GM21737 (cell line): Measurements from ENCODE around the gene METTL16.
"Not testable (repeated sequence)": the region's sequence is repeated elsewhere in the genome, so short reads cannot be mapped to it uniquely, and the experiment has no call there.

Experiments
- ATAC-seq: cut with Tn5 transposase; IDR thresholded peaks from one replicate; pipeline ENCODE4 v1.9.1; 2021; ENCODE audit warnings: mild to moderate bottlenecking, moderate library complexity; ENCODE audit not compliant: unreplicated experiment

The METTL16 gene

DNA sequence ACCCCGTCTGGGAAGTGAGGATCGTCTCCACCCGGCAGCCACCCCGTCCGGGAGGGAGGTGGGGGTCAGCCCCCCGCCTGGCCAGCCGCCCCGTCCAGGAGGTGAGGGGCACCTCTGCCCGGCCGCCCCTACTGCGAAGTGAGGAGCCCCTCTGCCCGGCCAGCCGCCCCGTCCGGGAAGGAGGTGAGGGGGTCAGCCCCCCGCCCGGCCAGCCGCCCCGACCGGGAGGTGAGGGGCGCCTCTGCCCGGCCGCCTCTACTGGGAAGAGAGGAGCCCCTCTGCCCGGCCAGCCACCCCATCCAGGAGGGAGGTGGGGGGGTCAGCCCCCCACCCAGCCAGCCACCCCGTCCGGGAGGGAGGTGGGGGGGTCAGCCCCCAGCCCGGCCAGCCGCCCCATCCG, 4.7 kb downstream of the METTL16 start:
- not testable (repeated sequence) for ATAC-seq

DNA sequence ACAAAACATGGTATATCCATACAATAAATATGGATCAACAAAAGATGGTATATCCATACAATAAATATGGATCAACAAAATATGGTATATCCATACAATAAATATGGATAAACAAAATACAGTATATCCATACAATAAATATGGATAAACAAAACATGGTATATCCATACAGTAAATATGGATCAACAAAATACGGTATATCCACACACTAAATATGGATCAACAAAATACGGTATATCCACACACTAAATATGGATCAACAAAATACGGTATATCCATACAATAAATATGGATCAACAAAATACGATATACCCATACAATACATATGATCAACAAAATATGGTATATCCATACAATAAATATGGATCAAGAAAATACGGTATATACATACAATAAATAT, 8.1 kb downstream of the METTL16 start:
- no peak for ATAC-seq

DNA sequence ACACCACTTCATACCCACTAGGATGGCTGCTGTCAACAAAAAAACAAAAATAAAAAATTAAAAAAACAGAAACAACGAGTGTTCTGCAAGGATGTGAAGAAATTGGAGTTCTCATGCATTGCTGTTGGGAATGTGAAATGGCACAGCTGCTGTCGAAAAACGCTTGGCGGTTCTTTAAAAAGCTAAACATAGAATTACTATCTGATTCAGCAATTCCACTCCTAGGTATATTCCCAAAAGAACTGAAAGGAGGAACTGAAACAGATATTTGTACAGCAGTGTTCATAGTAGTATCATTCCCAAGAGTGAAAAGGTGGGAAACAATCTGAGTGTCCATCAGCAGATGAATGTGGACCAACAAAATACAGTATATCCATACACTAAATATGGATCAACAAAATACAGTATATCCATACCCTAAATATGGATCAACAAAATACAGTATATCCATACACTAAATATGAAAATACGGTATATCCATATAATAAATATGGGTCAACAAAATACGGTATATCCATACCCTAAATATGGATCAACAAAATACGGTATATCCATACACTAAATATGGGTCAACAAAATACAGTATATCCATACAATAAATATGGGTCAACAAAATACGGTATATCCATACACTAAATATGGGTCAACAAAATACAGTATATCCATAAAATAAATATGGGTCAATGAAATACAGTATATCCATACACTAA, 8.7 kb downstream of the METTL16 start:
- ATAC-seq: no peak

DNA sequence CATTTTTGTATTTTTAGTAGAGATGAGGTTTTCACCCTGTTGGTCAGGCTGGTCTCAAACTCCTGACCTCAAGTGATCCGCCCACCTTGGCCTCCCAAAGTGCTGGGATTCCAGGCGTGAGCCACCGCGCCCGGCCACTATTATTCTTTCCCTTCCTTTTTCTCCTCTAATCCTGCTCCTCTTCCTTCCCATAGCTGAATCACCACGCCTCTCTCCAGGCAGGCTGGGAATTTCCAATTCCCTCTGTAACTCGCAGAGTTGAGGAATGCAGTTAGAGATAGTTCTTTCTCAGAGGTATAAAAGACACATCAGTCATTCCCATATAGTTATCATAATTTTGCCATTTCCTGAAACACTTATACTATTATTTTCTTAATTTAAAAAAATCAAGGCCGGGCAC, 11.2 kb downstream of the METTL16 start:
- ATAC-seq: no peak

DNA sequence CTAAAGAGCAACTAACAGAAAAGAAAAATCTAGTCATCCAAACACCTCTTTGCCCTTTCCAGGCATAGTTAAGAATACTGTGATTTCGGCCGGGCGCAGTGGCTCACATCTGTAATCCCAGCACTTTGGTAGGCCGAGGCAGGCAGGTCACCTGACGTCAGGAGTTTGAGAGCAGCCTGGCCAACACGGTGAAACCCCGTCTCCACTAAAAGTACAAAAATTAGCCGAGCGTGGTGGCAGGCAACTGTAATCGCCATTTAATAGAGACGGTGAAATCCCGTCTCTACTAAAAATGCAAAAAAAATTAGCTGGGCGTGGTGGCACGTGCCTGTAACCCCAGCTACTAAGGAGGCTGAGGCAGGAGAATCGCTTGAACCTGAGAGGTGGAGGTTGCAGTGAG, 22.4 kb downstream of the METTL16 start:
- not testable (repeated sequence) for ATAC-seq

DNA sequence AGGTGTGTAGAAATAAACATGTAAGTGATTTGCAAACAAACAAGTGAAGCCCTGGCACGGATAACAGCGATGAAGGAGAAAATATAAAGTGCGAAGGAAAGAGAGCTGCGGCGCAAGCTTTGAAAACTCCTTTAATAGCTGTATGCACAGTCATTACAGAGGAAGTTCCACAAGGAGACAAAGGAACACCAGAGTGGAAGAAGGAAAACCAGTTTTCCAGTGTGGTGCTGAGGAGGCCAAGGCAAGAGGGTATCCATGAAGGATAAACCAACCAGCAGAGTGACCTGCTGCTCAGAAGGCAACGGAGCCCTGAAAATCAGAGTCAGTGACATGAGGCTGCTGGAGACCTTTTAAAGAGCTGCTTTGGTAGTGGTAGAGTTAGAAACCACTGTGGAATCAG, 24.4 kb downstream of the METTL16 start:
- ATAC-seq: no peak

DNA sequence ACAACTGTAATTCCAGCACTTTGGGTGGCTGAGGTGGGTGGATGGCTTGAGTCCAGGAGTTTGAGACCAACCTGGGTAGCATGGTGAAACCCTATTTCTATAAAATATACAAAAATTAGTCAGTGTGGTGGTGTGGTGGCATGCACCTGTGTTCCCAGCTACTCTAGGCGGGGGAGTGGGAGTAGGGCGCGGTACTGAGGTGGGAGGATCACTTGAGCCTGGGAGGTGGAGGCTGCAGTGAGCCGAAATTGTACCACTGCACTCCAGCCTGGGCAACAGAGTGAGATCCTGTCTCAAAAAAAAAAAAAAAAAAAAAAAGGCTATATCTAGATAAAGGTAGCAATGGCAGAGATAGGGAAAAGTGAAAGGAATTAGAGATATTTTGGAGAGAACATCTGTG, 25.0 kb downstream of the METTL16 start:
- ATAC-seq: not testable (repeated sequence)

DNA sequence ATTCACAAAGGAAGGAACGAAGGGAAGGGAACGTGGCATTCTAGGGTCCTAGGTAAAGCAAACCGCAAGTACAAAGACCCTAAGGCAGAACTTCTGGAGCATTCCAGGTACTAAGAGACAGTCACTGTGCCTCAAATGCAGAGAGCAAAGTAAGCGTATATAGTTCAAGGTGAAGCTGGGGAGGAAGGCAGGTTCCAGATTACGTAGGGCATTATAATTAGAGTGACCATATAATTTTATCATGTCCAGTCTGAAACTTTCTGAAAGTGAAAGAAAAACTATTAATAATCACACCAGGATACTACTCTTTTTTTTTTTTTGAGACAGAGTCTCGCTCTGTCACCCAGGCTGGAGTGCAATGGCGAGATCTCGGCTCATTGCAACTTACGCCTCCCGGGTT, 25.7 kb downstream of the METTL16 start:
- ATAC-seq: no peak

DNA sequence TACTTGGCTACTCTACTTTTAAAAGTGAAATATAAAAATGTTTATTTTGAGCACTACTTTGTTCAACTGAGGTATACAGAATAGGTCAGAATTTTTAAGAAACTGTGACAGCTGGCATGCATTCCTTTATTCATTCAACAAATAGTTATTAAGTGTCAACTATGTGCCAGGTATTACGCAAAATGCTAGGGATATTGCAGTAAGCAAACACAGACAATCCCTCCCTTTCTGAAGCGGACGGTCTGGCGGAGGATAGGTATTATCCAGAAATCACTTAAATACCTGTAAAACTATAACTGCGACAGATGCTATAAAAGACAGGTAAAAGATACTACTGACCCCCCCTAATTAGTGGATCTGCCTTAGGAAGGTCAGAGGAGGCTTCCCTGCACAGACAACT, 26.1 kb downstream of the METTL16 start:
- no peak for ATAC-seq

DNA sequence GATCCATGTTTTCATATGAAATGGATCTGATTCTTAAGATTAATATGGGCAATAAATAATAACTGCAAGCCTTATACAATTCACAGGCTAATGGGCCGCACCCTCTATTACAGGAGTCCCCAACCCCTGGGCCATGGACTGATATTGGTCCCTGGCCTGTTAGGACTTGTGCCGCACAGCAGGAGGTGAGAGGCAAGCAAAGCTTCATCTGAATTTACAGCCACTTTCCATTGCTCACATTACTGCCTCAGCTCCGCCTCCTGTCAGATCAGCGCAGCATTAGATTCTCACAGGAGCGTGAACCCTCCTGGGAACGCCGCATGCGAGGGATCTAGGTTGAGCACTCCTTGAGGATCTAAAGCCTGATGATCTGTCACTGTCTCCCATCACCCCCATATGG, 26.8 kb downstream of the METTL16 start:
- ATAC-seq: no peak

DNA sequence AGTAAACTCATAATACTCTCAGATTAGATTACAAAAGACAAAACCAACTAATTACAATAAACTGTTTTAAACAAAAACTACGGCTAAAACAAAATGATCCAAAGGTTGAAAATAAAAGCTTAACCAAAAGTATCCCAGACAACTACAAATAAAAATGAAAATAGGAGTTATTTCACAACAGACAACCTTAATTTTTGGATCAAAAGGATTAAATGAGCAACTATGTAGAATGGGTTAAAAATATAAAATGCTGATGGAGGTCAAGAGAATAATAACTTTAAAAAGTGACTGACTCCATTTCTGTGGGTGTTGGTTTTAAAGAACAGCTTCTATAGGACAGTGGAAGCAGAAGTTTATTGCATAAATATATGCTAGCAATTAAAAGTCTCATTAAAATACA, 28.6 kb downstream of the METTL16 start:
- no peak for ATAC-seq

DNA sequence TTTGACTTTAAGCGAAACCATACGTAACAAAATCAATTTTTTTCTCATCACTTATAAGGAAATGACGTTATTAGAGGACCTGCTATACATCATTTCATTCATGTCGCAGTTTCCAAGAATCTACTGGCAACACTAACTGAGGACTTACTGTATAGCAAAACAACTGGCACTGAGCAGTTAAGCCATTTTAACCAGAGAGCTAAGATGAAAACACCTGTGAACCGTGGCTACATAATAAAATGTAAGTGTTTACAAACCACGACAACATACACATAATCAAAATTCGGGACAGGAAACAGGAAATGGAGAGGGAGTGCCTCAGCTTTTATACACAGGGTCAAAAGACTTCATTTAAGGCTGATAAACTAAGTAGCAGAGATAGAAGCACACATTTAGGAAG, 29.5 kb downstream of the METTL16 start:
- no peak for ATAC-seq

DNA sequence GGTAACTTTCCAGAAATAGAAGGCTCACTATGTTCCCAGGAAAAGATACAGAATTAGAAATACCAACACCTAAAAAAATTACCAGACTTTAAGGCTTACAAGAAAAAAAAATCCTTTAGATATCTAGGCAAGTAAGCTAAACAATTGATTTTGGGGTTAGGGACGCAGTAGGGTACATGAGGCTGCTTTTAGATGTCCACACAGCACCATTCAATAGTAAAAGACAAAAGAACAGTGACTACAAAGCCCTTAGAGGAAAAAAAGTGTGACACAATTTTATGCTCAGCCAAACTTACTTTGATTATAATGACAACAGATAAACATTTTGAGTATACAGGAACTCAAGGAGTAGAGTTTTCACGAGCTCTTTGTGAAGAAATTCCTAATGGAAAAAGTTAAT, 29.9 kb downstream of the METTL16 start:
- ATAC-seq: no peak

DNA sequence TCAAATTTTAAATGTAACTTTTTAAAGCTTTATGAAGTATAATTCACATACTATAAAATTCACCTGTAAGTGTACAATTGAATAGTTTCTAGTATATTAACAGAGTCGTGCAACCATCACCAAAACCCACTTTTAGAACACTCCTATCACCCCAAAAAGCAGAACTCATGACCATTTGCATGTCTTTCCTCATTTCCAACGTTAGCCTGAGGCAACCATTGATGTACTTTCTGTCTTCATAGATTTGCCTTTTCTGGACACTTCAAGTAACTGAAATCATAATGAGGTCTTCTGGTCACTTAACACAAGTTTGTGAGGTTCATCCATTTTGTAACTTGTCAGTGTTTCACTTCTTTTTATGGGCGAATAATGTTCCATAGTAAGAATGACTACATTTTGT, 33.2 kb downstream of the METTL16 start:
- ATAC-seq: no peak

DNA sequence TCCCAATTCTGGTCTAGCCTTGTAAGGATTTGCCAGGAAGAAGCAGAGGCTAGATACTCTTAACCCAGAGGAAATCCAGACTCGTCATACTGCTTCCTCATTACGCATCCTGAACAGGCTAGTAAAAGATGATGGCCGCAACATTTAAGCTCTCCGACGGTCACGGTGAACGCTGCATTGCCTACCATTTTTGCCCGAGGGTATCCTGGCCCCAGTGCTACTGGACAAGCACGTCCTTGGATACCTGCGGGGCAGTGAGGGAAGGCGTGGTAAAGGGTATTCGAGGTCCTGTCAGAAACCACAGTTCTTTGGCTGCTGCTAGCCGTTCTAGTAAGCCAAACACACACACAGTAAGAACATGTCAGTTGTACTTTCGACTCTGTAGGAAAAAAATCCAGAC, 36.6 kb downstream of the METTL16 start:
- no peak for ATAC-seq

DNA sequence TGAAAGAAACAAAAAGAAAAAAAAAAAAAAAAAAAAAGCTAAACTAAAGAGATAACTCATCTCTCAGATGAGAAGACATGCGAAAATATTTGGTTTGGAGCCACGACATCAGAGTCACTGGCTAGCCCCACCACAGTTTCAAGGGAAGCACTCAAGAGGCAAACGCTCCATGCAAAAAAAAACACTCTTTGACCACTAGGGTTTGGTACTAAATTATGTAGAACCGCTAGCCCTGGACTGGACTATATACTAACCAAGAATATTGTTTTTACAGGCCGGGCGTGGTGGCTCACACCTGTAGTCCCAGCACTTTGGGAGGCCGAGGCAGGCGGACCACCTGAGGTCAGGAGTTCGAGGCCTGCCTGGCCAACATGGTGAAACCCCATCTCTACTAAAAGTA, 37.3 kb downstream of the METTL16 start:
- ATAC-seq: no peak

DNA sequence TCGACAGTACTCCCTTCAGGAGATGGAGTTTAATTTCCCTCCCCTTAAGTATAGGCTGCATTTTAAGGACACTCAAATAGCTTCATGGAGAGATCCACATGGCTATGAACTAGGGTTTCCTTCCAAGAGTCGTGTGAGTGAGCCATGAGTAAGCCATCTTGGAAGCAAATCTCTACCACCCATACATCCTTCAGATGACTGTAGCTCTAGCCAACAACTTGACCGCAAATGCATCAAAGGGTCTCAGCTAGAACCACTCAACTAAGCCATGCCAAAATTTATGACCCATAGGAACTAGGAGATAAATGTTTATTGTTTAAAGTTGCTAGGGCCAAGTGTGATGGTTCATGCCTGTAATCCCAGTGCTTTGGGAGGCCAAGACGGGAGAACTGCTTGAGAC, 43.4 kb downstream of the METTL16 start:
- ATAC-seq: no peak

DNA sequence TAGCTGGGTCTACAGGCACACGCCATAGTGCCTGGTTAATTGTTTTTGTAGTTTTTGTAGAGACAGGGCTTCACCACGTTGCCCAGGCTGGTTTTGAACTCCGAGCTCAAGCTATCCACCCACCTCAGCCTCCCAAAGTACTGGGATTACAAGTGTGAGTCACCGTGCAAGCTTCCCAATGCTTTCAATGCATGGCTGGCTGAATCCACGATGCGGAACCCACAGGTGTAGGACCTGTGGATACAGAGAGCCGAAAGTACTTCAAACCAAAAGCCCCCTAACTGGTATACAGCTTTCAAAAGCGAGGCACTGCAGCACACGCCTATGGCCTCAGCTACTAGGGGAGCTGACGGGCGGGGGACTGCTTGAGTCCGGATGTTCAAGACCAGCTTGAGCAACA, 44.8 kb downstream of the METTL16 start:
- ATAC-seq: no peak

DNA sequence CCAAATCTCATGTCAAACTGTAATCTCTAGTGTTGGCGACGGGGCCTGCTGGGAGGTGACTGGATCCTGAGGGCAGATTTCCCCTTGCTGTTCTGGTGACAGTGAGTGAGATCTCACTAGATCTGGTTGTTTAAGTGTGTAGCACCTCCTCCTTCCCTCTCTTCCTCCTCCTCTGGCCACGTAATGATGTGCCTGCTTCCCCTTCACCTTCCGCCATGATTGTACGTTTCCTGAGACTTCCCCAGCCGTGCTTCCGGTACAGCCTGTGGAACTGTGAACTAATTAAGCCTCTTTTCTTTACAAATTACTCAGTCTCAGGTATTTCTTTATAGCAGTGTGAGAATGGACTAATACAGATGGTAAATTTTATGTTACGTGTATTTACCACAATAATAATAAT, 49.2 kb downstream of the METTL16 start:
- no peak for ATAC-seq

DNA sequence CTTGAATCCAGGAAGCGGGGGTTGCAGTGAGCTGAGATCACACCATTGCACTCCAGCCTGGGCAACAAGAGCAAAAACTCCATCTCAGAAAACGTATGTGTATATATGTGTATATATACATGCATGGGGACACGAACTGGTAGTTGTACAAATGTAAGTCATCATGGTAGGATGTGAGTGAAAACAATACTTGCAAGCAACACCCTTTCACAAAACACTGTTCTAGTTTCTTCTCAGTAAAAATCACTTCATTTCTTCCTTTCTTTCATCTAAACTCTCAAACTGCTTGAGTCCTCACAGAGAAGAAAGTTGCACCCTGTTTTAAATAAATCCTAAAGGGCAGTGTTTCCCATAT, 51.8 kb downstream of the METTL16 start:
- no peak for ATAC-seq

DNA sequence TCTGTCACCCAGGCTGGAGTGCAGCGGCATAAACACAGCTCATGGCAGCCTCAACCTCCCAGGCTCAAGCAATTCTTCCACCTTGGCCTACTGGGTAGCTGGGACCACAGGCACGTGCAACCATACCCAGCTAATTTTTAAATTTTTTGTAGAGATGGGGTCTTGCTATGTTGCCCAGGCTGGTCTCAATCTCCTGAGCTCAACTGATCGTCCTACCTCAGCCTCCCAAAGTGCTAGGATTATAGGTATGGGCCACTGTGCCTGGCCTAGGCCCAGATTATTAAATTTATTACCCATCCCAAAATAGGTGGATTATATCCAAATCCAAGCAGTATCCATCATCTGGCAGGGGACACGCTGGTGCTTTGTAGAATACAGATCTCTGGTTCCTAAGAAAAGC, 53.8 kb downstream of the METTL16 start:
- ATAC-seq: no peak

DNA sequence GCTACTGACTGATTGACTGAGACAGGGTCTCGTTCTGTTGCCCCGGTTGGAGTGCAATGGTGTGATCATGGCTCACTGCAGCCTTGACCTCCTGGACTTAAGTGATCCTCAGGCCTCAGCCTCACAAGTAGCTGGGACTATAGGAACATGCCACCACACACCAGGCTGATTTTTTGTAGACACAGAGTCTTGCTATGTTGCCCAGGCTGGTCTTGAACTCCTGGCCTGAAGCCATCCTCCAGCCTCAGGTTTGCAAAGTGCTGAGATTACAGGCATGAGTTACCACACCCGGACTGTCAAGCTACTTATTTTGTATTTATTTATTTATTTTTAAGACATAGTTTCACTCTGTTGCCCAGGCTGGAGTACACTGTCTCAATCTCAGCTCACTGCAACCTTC, 55.2 kb downstream of the METTL16 start:
- no peak for ATAC-seq

DNA sequence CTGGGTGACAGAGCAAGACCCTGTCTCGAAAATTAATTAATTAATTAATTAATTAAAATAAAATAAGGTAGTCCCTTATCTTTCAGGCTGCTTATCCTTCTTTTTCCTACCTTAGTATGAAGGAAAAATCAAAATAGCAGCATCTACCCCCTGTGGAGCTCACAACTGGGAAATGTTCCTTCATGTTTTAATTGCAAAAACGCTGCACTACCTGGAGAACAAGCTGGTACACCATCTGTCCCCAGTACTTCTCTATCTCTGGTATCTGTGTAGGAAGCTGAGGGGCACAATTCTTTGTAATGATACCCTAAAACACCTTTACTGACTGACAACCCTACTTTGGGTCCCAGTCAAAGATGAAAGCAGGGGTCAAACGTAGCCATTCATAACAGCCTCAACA, 55.7 kb downstream of the METTL16 start:
- ATAC-seq: no peak

DNA sequence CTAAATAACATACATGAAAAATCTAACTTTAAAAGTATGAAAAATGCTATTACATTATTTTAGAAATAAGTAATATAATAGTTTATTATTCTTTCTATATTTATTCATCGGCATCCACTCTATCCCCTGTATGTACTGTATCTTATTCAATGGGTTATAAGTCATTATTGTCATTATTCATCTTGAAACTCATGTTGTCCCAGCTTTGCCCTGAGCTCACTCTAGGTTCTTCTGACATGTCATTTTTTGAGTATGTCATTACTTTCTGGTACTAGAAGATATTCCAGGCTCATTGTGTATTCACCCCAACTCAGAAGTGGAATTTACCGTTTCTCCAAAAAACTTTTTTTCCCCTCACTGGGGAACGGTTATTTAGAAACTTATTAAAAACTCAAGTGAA, 57.8 kb downstream of the METTL16 start:
- ATAC-seq: no peak
